OCI-LY1 (cell line): ENCODE results near the gene XPR1.

ENCODE experiments used
- EZH2 ChIP-seq: fragments of 200-600 bp; sonication (generic), shearing (Covaris generic); IDR thresholded peaks from 2 replicates; pipeline ENCODE4 v1.8.0; 2017; ENCODE audit warnings: borderline replicate concordance, mixed run types, mild to moderate bottlenecking, antibody characterized with exemption, low read length, moderate library complexity, mixed read lengths
- TF ChIP-seq, protein P1 (sequence below): fragments of 200-600 bp; sonication (generic), shearing (Covaris generic); IDR thresholded peaks from 2 replicates; pipeline ENCODE4 v1.5.1; 2017; ENCODE audit warnings: mild to moderate bottlenecking, antibody characterized with exemption, low read length, moderate library complexity, mixed read lengths

DNA sequence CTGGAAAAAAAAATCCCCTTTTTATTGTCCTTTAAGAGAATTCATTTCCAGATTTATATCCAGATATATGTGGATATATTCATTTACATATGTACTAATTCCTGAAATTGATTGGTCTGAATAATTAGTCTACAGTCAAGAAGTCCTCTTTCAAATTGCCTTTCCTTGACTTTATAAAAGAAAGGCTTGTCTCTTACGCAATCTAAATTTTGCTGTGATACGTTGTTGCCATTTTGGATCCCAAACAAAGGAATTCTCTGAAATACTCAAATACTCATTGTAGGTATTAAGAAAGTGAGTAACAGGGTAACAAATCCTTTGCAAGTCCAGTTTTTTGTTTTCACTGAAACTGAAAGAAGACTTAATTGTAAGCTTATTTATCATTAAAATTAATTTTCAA, 144.0 kb downstream of the XPR1 start:
- TF ChIP-seq, protein P1, sequence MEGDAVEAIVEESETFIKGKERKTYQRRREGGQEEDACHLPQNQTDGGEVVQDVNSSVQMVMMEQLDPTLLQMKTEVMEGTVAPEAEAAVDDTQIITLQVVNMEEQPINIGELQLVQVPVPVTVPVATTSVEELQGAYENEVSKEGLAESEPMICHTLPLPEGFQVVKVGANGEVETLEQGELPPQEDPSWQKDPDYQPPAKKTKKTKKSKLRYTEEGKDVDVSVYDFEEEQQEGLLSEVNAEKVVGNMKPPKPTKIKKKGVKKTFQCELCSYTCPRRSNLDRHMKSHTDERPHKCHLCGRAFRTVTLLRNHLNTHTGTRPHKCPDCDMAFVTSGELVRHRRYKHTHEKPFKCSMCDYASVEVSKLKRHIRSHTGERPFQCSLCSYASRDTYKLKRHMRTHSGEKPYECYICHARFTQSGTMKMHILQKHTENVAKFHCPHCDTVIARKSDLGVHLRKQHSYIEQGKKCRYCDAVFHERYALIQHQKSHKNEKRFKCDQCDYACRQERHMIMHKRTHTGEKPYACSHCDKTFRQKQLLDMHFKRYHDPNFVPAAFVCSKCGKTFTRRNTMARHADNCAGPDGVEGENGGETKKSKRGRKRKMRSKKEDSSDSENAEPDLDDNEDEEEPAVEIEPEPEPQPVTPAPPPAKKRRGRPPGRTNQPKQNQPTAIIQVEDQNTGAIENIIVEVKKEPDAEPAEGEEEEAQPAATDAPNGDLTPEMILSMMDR: no peak
- no peak for TF ChIP-seq EZH2
